Astrocyte (in vitro differentiated cells and primary cell): ENCODE measurements around the gene PLP1.

Experiments
- EZH2 ChIP-seq: IDR thresholded peaks from 2 replicates; pipeline ENCODE4 v1.6.1; 2012; ENCODE audit warnings: mild to moderate bottlenecking, low read length, inconsistent platforms; ENCODE audit not compliant: insufficient read depth
- TF ChIP-seq, protein P1 (sequence below): IDR thresholded peaks from 2 replicates; pipeline ENCODE4 v1.5.1; 2011; ENCODE audit warnings: low read depth, mild to moderate bottlenecking, inconsistent platforms, low read length, moderate library complexity; ENCODE audit not compliant: insufficient read depth

DNA sequence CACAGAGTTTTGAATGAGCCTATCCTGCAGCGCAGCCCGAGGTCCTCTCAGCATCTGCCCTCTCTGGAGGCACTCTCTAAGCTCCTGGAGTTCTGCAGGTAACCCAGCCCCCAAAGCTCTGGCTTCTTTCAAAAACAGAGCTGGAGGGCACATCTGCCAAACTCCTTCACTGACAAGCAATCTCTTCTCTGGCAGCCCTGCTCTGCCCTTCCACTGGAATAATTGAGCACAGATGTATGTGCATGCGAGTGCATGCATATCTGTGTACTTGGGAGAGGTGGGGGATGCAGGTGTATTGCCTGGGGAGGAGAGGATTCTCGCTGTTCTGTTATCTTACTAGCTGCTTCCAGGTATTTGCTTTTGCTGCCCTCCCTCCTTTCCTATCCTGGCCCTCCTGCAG lies 22.2 kb upstream of the PLP1 start:
- TF ChIP-seq, protein P1, sequence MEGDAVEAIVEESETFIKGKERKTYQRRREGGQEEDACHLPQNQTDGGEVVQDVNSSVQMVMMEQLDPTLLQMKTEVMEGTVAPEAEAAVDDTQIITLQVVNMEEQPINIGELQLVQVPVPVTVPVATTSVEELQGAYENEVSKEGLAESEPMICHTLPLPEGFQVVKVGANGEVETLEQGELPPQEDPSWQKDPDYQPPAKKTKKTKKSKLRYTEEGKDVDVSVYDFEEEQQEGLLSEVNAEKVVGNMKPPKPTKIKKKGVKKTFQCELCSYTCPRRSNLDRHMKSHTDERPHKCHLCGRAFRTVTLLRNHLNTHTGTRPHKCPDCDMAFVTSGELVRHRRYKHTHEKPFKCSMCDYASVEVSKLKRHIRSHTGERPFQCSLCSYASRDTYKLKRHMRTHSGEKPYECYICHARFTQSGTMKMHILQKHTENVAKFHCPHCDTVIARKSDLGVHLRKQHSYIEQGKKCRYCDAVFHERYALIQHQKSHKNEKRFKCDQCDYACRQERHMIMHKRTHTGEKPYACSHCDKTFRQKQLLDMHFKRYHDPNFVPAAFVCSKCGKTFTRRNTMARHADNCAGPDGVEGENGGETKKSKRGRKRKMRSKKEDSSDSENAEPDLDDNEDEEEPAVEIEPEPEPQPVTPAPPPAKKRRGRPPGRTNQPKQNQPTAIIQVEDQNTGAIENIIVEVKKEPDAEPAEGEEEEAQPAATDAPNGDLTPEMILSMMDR: no peak
- no peak for TF ChIP-seq EZH2
